K562 (cell line): ENCODE results near the gene HAGHL. TPM values are rescaled to one million over a fixed set of nuclear protein-coding genes. Genes with fewer than 3 reads are reported as not detected.

Experiments used
- BCL6 ChIP-seq: fragments of 250-450 bp; sonication (Bioruptor Pico); IDR thresholded peaks from 2 replicates; pipeline ENCODE4 v1.4.0; 2020
- CUX1 ChIP-seq: fragments of 200-800 bp; sonication (Bioruptor generic); IDR thresholded peaks from 2 replicates; pipeline ENCODE4 v1.6.1; 2016; ENCODE audit warnings: missing genetic modification characterization, missing compliant biosample characterization
- FOXJ3 ChIP-seq: sonication (generic); formaldehyde crosslinking; IDR thresholded peaks from 2 replicates; pipeline ENCODE4 v1.4.0; 2020; ENCODE audit warnings: mild to moderate bottlenecking, missing genetic modification reagents
- MCM2 ChIP-seq: fragments of 450-650 bp; IDR thresholded peaks from 2 replicates; pipeline ENCODE4 v1.6.1; 2017; ENCODE audit warnings: low read depth, mild to moderate bottlenecking
- NRF1 ChIP-seq, 2 experiments: fragments of 450-650 bp; IDR thresholded peaks in 1 of 2; conservative IDR thresholded peaks in 1 of 2; 2 replicates each; pipeline ENCODE4 v1.6.1; 2014; ENCODE audit warnings: mild to moderate bottlenecking in 2 of 2
- RBFOX2 ChIP-seq: fragments of 200-400 bp; formaldehyde crosslinking; IDR thresholded peaks from 2 replicates; pipeline ENCODE4 v1.6.1; 2017; ENCODE audit warnings: low read depth, mild to moderate bottlenecking, low read length, moderate library complexity
- RHOXF2B ChIP-seq: fragments of 250-450 bp; sonication (Bioruptor Pico); conservative IDR thresholded peaks from 2 replicates; pipeline ENCODE4 v1.5.1; 2021
- SMC3 ChIP-seq: conservative IDR thresholded peaks from 2 replicates; pipeline ENCODE4 v1.6.1; 2011; ENCODE audit warnings: low read depth, low read length, improper control_type of control experiment; ENCODE audit not compliant: insufficient read depth
- SP1 ChIP-seq: sonication (generic); formaldehyde crosslinking; IDR thresholded peaks from 2 replicates; pipeline ENCODE4 v1.8.1; 2022; ENCODE audit warnings: mild to moderate bottlenecking, missing genetic modification reagents
- TAF9B ChIP-seq: fragments of 450-650 bp; IDR thresholded peaks from 2 replicates; pipeline ENCODE4 v1.6.1; 2018; ENCODE audit warnings: mild to moderate bottlenecking; ENCODE audit not compliant: partially characterized antibody
- TFAM ChIP-seq: fragments of 250-450 bp; sonication (Bioruptor Pico); conservative IDR thresholded peaks from 2 replicates; pipeline ENCODE4 v1.5.0; 2021; ENCODE audit warnings: mild to moderate bottlenecking, moderate library complexity
- ZBTB7A ChIP-seq: IDR thresholded peaks from 2 replicates; pipeline ENCODE4 v1.6.1; 2011; ENCODE audit warnings: low read depth, mild to moderate bottlenecking, low read length, moderate library complexity, borderline replicate concordance; ENCODE audit not compliant: control insufficient read depth
- ZC3H8 ChIP-seq: fragments of 450-650 bp; IDR thresholded peaks from 2 replicates; pipeline ENCODE4 v1.6.1; 2017
- ZNF583 ChIP-seq: fragments of 250-450 bp; sonication (Bioruptor Pico); IDR thresholded peaks from 2 replicates; pipeline ENCODE4 v1.4.0; 2020
- ZNF639 ChIP-seq, 2 experiments: fragments of 200-800 bp in 1 of 2; sonication (Bioruptor generic) in 1 of 2; sonication (generic) in 1 of 2; formaldehyde crosslinking in 1 of 2; IDR thresholded peaks in 1 of 2; conservative IDR thresholded peaks in 1 of 2; 2 replicates each; pipeline versions ENCODE4 v1.5.0 to v1.6.1; 2016 to 2020; ENCODE audit warnings: missing compliant biosample characterization in 1 of 2, missing genetic modification characterization in 1 of 2, missing genetic modification reagents in 1 of 2
- ZNF655 ChIP-seq: fragments of 250-450 bp; sonication (Bioruptor Pico); IDR thresholded peaks from 2 replicates; pipeline ENCODE4 v1.5.0; 2021
- ZNF740 ChIP-seq, 3 experiments: fragments of 200-800 bp in 1 of 3; sonication (Bioruptor generic) in 1 of 3; sonication (generic) in 1 of 3; formaldehyde crosslinking in 1 of 3; IDR thresholded peaks; 2 replicates each; pipeline versions ENCODE4 v1.6.1 to v1.8.0; 2016 to 2022; ENCODE audit warnings: mild to moderate bottlenecking in 2 of 3, missing compliant biosample characterization in 2 of 3, missing genetic modification characterization in 2 of 3, missing genetic modification reagents in 1 of 3
- polyA plus RNA-seq, 8 experiments: library from polyadenylated mRNA; depleted of rRNA in 4 of 8; stranded (reverse) in 5 of 8; unstranded in 3 of 8; fragments of >200 nt; fragmentation: Nextera tagmentation in 2 of 8; fragmentation: Illumina TruSeq in 1 of 8; extraction: Ambion mirVana in 2 of 8; extraction: Trizol in 1 of 8; gene quantifications; 2 replicates each; pipeline versions ENCODE4 v1.2.1 to v1.2.3, GENCODE V29; 2011 to 2014; ENCODE audit warnings: inconsistent platforms in 1 of 8, missing spikeins in 1 of 8
- total RNA-seq, 7 experiments: library from RNA; depleted of rRNA in 6 of 7; stranded (reverse); fragments of >200 nt in 6 of 7; fragmentation: Illumina TruSeq in 2 of 7; extraction: Trizol in 2 of 7; gene quantifications; 2 replicates each; pipeline versions ENCODE4 v1.2.1 to v1.2.3, GENCODE V29; 2011 to 2021; ENCODE audit warnings: low replicate concordance in 1 of 7

Gene HAGHL
- total and polyA plus RNA-seq, 9 of the 15 experiments (the other 6 are each of a cell fraction or from before 2014, with no cell fraction given) = 0.31 to 83.4 (median 20.7) TPM

- TF ChIP-seq ZNF740 (CRISPR knock-in tag; IDR thresholded peaks at IDR 0.05) (peak; percentile 49; the same call in 1 of the 2 replicates), ZNF740 (tag; IDR thresholded peaks at IDR 0.05) (no peak), TFAM (no peak), MCM2 (no peak), SMC3 (peak; percentile 95), ZNF655 (CRISPR knock-in tag) (no peak), CUX1 (CRISPR knock-in tag) (no peak), ZC3H8 (no peak), NRF1 (conservative IDR thresholded peaks at IDR 0.05 in 1 of 2, IDR thresholded peaks at IDR 0.05 in 1 of 2) (no peak), SP1 (no peak), ZNF583 (CRISPR knock-in tag) (no peak), FOXJ3 (CRISPR knock-in tag) (no peak), ZNF639 (CRISPR knock-in tag; conservative IDR thresholded peaks at IDR 0.05 in 1 of 2, IDR thresholded peaks at IDR 0.05 in 1 of 2) (no peak), RHOXF2B (CRISPR knock-in tag) (no peak), BCL6 (CRISPR knock-in tag) (no peak), RBFOX2 (0 out of 2 replicates have a peak, but pooled peaks have one; percentile 15), TAF9B (no peak), ZBTB7A (peak; percentile 86)
These were observed 15.2 kb upstream of the HAGHL start (continued) for GRCh38 chr16:711548-712320.
